Measurements from ENCODE around the gene SMAD5. TPM values are rescaled to one million over a fixed set of nuclear protein-coding genes. Genes with fewer than 3 reads are reported as not detected.

SMAD5 gene
- total RNA-seq, 1 experiment from 2014 or later: 106 TPM

DNA sequence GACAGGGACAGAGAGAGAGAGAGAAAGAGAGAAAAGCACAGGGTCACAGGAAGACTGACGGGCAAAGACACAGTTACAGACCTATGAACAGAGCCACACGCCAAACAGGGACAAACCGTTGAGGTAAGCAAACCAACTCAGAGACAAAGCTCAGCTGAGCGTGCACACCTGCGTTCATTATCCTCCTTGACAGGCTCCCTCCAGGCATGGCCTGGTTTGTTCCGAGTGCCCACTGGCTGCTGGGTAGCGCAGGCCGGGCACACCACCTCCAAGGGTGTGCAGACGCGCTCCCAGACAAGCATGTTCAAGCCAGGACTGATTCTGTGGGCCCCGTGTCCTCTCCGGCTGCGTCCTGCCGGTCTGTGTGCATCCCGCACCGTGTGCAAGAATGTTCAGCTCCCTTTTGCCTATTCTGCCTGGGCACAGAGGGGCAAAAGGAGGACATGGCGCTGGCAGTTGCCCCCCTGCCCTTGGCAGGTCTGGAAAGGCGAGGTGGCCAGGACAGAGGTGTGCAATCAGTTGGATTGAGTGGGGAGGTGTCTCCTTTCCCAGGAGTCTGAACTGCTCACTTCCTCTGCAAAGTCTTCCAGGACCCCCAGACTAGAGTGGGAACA lies 60.8 kb downstream of the SMAD5 start:
- H3K4me3 Mint-ChIP-seq (ENCODE audit: unreplicated experiment): no peak overlapping the region
- intact Hi-C loops (cut with micrococcal nuclease): no loop called here
- TF ChIP-seq, protein P1, sequence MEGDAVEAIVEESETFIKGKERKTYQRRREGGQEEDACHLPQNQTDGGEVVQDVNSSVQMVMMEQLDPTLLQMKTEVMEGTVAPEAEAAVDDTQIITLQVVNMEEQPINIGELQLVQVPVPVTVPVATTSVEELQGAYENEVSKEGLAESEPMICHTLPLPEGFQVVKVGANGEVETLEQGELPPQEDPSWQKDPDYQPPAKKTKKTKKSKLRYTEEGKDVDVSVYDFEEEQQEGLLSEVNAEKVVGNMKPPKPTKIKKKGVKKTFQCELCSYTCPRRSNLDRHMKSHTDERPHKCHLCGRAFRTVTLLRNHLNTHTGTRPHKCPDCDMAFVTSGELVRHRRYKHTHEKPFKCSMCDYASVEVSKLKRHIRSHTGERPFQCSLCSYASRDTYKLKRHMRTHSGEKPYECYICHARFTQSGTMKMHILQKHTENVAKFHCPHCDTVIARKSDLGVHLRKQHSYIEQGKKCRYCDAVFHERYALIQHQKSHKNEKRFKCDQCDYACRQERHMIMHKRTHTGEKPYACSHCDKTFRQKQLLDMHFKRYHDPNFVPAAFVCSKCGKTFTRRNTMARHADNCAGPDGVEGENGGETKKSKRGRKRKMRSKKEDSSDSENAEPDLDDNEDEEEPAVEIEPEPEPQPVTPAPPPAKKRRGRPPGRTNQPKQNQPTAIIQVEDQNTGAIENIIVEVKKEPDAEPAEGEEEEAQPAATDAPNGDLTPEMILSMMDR (IDR thresholded peaks at IDR 0.05; ENCODE audit: unreplicated experiment): no peak
- no peaks in the 10 kb centered on the region for H3K9me3 Mint-ChIP-seq (ENCODE audit: unreplicated experiment)
- H3K4me1 Mint-ChIP-seq (ENCODE audit: insufficient read depth, unreplicated experiment): no peaks in the 10 kb centered on the region
- ChIA-PET CTCF (interaction anchor here (0.5 to 2.6 kb wide), 4 partner anchors 9 to 18 kb away, joined by 3 to 9 read pairs (median 4); no protein-coding TSS in a partner anchor), POLR2A (no interaction called here)
- BruUV-seq (replicated peaks): no TSS peak
- no peak overlapping the region for H3K27ac Mint-ChIP-seq (ENCODE audit: low read depth, unreplicated experiment)
- DNase-seq (ENCODE audit: unreplicated experiment): no peak
- peaks cover 8% of the 10 kb centered on the region for H3K36me3 Mint-ChIP-seq (ENCODE audit: insufficient read depth, unreplicated experiment)
- H3K27me3 Mint-ChIP-seq (ENCODE audit: insufficient read depth, unreplicated experiment): peaks cover 39% of the 10 kb centered on the region

DNA sequence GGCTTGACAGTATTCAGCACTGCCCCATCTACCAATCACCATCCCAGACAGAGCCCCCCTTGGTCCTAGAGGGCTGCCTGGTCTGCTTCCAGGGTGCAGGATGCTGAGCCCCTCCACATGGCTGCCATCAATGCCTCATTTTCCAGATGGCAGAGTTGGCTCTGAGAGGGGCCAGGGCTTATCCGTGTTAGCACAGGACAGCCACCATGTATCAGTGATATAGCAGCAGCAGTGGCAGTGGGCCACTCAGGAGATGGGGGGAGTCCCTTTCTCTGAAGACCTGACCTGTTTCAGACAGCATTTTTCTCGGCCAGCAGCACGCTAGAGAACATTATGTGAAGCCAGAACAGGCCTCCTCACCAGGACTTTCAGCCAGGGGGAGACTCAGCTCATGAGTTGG lies 61.9 kb downstream of the SMAD5 start:
- BruUV-seq (replicated peaks): no TSS peak
- no peak for DNase-seq (ENCODE audit: unreplicated experiment)
- H3K36me3 Mint-ChIP-seq (ENCODE audit: insufficient read depth, unreplicated experiment): no peaks in the 10 kb centered on the region
- ChIA-PET POLR2A (interaction anchor here (1.5 to 1.7 kb wide), 2 partner anchors 10 to 15 kb away, joined by 3 to 5 read pairs; no protein-coding TSS in a partner anchor), CTCF (interaction anchor here (0.6 to 2.7 kb wide), 10 partner anchors 10 to 729 kb away, joined by 3 to 13 read pairs (median 4); no protein-coding TSS in a partner anchor)
- no peaks in the 10 kb centered on the region for H3K9me3 Mint-ChIP-seq (ENCODE audit: unreplicated experiment)
- H3K27ac Mint-ChIP-seq (ENCODE audit: low read depth, unreplicated experiment): no peak overlapping the region
- TF ChIP-seq, protein P1 (IDR thresholded peaks at IDR 0.05; ENCODE audit: unreplicated experiment): no peak
- H3K27me3 Mint-ChIP-seq (ENCODE audit: insufficient read depth, unreplicated experiment): peaks cover 39% of the 10 kb centered on the region
- intact Hi-C loops (cut with micrococcal nuclease): no loop called here
- no peaks in the 10 kb centered on the region for H3K4me1 Mint-ChIP-seq (ENCODE audit: insufficient read depth, unreplicated experiment)
- no peak overlapping the region for H3K4me3 Mint-ChIP-seq (ENCODE audit: unreplicated experiment)

DNA sequence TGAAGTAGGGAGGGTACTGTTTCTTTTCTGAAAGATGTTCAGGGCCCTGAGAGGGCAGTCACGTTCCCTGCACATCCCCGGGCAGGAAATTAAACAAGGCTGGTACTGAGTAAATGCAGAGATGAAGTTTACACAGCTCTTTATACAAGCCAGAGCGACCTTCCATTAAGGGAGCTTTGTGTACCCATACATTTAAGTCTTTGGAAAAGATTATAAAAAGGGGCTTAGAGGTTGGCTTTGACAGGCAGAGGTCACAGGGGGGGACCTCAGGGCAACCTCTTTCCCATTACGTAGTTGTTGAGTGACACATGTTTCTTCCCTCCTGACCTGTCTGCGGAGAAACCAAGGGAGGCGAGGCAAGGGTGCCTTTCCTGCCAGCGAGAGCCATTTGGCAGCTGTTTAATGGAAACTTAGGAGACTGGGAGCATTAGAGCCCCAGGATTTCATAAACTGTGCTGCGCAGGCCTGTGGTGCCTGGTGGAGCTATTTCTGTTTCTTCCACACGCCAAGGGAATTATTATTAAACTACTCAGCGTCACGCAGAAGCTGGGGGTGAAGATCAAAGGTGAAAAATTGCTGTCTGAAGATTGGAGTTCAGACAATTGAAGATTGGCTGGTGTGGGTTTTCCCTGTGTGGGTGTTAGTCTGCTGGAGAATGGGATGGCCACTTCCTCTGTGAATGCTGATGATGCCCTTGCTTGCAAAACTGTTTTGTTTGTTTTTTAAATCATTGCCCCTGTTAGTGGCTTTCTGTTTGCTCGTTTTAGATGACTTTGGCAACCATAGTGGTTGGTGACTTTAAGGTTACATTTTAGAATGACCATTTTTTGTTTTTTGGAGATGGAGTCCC lies 63.6 kb downstream of the SMAD5 start:
- CTCF ChIA-PET: interaction anchor here (0.6 to 2.7 kb wide), 6 partner anchors 8 to 557 kb away, joined by 3 to 14 read pairs (median 4); no protein-coding TSS in a partner anchor
- no peak overlapping the region for H3K4me3 Mint-ChIP-seq (ENCODE audit: unreplicated experiment)
- H3K4me1 Mint-ChIP-seq (ENCODE audit: insufficient read depth, unreplicated experiment): no peaks in the 10 kb centered on the region

More for the DNA sequence above, 63.6 kb downstream of the SMAD5 start:
- H3K36me3 Mint-ChIP-seq (ENCODE audit: insufficient read depth, unreplicated experiment): no peaks in the 10 kb centered on the region
- H3K27ac Mint-ChIP-seq (ENCODE audit: low read depth, unreplicated experiment): no peak overlapping the region
- TF ChIP-seq, protein P1 (IDR thresholded peaks at IDR 0.05; ENCODE audit: unreplicated experiment): no peak
- no peak for DNase-seq (ENCODE audit: unreplicated experiment)
- intact Hi-C loops (cut with micrococcal nuclease): no loop called here
- no peaks in the 10 kb centered on the region for H3K9me3 Mint-ChIP-seq (ENCODE audit: unreplicated experiment)
- no TSS peak for BruUV-seq (replicated peaks)
- POLR2A ChIA-PET: interaction anchor here (0.5 to 1.5 kb wide), 6 partner anchors 9 to 467 kb away, joined by 3 to 5 read pairs (median 4); no protein-coding TSS in a partner anchor
- H3K27me3 Mint-ChIP-seq (ENCODE audit: insufficient read depth, unreplicated experiment): peaks cover 34% of the 10 kb centered on the region

All from MCF 10A (cell line).